GM06990 (cell line): ENCODE results near the gene RAB40C.
A peak's percentile ranks its signal among the peaks of the same experiment; 100 is the strongest.

Experiments
- DNase-seq: peaks from one replicate; pipeline ENCODE4 v3.0.0-alpha.2; 2011; ENCODE audit not compliant: insufficient read length; ENCODE audit errors: extremely low read depth
- H3K27me3 ChIP-seq: replicated peaks from 2 replicates; pipeline ENCODE4 v1.6.0; 2011; ENCODE audit warnings: low read length; ENCODE audit not compliant: control insufficient read depth, insufficient read depth
- H3K36me3 ChIP-seq: 2 replicates; pipeline ENCODE4 v1.5.1; 2011; ENCODE audit warnings: low read length; ENCODE audit not compliant: control insufficient read depth, insufficient read depth
- H3K4me3 ChIP-seq: replicated peaks from 2 replicates; pipeline ENCODE4 v1.5.1; 2011; ENCODE audit warnings: low read depth, mild to moderate bottlenecking, control low read depth, low read length
- TF ChIP-seq, protein P1 (sequence below): IDR thresholded peaks from 2 replicates; pipeline ENCODE4 v1.5.1; 2011; ENCODE audit warnings: low read length, control low read depth, mild to moderate bottlenecking, inconsistent platforms; ENCODE audit not compliant: insufficient read depth, poor library complexity, severe bottlenecking

The RAB40C gene

DNA sequence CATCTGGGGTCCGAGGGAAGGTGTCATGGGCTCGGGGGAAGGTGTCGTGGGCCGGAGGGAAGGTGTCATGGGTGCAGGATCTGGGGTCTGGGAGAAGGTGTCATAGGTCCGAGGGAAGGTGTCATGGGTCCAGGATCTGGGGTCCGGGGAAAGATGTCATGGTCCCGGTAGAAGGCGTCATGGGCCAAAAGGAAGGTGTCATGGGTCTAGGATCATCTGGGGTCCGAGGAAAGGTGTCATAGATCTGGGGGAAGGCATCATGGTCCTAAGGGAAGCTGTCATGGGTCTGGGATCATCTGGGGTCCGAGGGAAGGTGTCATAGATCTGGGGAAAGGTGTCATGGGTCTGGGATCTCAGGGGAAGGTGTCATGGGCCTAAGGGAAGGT is 942 bp downstream of the RAB40C start:
- H3K36me3 ChIP-seq, result no peaks in the 10 kb centered on the region; the same call in 1 of the 2 replicates
- no peaks in the 10 kb centered on the region for H3K27me3 ChIP-seq
- peak overlapping the region; percentile 83 for H3K4me3 ChIP-seq
- DNase-seq, result no peak
- TF ChIP-seq, protein P1, sequence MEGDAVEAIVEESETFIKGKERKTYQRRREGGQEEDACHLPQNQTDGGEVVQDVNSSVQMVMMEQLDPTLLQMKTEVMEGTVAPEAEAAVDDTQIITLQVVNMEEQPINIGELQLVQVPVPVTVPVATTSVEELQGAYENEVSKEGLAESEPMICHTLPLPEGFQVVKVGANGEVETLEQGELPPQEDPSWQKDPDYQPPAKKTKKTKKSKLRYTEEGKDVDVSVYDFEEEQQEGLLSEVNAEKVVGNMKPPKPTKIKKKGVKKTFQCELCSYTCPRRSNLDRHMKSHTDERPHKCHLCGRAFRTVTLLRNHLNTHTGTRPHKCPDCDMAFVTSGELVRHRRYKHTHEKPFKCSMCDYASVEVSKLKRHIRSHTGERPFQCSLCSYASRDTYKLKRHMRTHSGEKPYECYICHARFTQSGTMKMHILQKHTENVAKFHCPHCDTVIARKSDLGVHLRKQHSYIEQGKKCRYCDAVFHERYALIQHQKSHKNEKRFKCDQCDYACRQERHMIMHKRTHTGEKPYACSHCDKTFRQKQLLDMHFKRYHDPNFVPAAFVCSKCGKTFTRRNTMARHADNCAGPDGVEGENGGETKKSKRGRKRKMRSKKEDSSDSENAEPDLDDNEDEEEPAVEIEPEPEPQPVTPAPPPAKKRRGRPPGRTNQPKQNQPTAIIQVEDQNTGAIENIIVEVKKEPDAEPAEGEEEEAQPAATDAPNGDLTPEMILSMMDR, result no peak

DNA sequence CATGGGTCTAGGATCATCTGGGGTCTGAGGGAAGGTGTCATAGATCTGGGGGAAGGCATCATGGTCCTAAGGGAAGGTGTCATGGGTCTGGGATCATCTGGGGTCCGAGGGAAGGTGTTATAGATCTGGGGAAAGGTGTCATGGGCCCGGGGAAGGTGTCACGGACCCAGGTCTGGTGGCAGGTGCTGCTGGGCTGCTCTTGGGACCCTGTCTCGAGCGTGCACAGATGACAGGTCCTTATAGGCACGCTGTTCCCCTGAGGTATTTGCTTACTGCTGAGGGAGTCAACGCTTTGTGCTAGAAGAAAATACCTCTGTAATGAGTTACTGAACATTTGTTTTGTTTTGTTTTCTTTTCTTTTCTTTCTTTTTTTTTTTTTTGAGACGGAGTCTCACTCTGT is 1.4 kb downstream of the RAB40C start:
- H3K27me3 ChIP-seq, result no peaks in the 10 kb centered on the region
- TF ChIP-seq, protein P1, result no peak
- no peaks in the 10 kb centered on the region; the same call in 1 of the 2 replicates for H3K36me3 ChIP-seq
- no peak for DNase-seq
- no peak overlapping the region; the same call in 1 of the 2 replicates for H3K4me3 ChIP-seq

DNA sequence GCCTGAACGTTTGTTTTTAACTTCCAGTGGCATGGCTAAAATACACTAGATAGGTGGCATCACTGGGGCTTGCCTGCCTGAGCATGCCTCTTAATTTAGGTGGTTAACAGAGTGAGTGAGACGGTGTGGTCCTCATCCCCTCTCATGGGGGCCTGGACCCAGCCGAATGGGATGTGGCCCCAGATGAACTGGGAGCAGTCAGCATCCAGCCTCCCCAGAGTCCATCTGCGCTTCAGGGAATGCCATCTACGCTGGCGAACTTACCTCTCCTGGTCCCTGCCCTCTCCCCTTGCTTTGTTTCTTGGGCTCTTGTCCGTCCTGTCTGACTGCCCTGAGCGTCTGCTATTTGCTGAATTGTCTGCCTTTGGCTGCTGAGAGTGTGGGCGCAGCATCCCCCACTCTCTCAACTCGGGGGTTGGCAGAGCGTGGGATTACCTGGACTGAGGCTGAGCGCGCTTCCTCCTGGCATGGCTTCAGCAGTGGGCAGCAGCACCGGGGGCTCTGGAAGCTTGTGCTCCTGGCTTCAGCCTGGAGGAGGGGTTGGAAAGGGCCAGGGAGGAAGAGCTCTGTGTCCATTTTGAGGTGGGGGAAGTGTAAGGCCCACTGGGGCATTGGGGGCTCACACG is 2.1 kb downstream of the RAB40C start:
- no peaks in the 10 kb centered on the region; the same call in 1 of the 2 replicates for H3K36me3 ChIP-seq
- H3K27me3 ChIP-seq, result no peaks in the 10 kb centered on the region
- no peak for DNase-seq
- no peak overlapping the region for H3K4me3 ChIP-seq
- TF ChIP-seq, protein P1, result no peak

DNA sequence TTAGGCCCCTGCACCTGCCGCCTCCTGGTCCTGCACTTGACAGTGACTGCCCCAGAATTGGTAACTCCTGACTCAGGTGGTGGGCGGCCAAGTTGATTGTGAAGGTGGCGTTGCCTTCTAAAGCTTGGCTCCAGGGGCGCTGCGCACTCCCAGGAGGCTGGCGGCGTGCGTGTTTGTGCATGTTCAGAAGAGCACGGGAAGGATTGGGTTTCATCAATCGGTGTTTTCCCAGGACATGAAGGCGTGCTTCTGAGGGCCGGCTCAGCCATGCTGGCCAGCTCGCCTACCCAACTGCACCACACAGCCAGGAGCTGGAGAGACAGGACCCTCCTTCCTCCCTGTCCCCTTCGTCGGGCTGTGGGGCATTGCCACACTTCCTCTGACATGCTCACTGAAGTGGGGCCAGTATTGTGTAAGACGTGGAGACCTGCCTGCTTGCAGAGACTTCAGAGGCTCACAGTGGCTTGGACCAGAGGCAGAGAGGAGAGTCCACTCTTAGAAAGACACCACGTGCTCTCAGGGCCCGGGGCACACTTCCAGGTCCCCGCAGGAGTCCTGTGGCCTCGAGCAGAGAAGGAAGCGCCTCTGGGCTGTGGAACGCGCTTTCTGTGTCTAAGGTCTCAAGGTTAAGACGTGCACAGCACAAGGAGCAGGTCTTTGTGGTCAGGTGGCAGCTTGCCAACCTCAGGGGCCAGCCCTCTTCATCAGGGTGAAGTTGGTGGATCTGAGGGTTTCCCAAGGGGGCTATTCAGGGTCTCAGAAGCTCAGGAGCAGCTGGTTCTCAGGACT is 2.8 kb downstream of the RAB40C start:
- no peaks in the 10 kb centered on the region for H3K27me3 ChIP-seq
- TF ChIP-seq, protein P1, result no peak
- no peak overlapping the region for H3K4me3 ChIP-seq
- DNase-seq, result no peak
- no peaks in the 10 kb centered on the region; the same call in 1 of the 2 replicates for H3K36me3 ChIP-seq

DNA sequence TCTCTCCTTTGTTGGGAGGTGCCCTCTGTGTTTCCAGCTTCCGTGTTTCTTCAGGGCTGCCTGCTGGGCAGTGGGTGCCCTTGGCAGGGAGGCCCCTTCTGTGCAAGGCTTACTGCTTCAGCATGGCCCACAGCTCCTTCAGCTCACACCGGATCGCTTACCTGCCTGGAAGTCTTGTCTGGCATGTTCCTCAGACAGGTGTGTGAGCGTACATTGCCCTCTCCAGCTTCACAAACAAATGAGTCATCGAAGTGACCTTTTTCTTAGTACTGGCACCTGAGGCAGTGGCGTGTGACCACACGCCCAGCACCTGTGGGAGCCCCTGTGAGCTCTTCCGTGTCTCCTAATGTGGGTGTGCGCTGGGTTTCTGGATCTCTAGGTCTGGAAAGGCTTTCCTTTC is 3.5 kb downstream of the RAB40C start:
- no peaks in the 10 kb centered on the region; the same call in 1 of the 2 replicates for H3K36me3 ChIP-seq
- no peak for DNase-seq
- TF ChIP-seq, protein P1, result no peak

More for the DNA sequence above, 3.5 kb downstream of the RAB40C start:
- no peaks in the 10 kb centered on the region for H3K27me3 ChIP-seq
- no peak overlapping the region for H3K4me3 ChIP-seq
